HG02938 (cell line): ENCODE data around the gene RPLP1.

Experiments
- ATAC-seq: cut with Tn5 transposase; IDR thresholded peaks from one replicate; pipeline ENCODE4 v1.9.1; 2021; ENCODE audit warnings: mild to moderate bottlenecking, moderate library complexity; ENCODE audit not compliant: unreplicated experiment

RPLP1 gene

DNA sequence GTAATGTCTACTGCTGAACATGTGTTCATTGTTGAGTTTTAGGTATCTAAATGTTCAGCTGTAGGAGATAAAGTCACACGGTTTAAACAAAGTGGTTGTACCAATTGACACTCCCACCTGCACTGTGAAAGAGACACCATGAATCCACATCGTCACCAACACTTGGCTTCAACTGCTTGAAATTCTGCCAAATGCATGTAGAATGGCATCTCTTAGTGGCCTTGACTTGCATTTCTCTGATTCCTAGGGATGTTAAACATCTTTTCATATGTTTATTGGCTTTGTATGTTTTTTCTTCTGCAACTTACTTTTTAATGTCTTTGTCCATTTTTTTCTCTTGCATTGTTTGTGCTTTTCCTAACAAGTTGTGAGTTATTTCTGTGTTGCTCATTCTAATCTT lies 43.4 kb downstream of the RPLP1 start:
- ATAC-seq = no peak

DNA sequence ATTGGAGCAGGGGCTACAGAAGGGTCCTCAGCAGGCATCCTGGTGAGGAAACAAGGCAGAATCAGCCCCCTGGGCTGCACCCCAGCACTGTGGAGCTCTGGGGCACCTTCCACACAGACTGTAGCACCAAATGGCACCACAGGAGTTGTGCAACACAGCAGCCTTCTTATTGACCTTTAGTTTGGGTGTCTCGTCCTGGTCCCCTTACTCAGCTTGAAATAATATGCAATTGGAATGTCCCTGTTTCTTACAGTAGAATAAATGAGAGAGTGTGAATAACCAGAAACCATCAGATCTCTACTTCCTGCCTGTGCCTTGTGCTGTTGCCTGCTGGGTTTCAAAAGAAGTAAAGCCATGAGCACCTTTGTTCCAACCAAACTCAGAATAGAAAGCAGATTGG lies 44.5 kb downstream of the RPLP1 start:
- no peak for ATAC-seq

DNA sequence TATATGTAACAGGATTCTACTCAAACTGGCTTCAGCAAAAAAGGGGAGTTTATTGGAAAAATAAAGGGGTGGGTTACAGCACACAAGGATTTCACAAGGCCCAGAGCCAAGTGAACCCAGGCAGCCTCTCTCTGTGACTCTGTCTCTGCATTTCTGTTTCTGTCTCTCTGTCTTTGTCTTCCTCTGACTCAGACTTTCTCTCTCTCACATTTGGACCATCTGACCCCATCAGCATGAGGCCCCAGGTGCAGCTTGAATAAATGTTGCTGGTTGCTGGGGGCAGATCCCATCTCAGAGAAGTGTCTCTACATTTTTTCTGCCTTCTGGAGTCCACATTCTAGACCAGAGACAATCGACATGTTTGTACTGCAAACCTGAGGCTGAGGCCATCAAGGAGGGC lies 45.0 kb downstream of the RPLP1 start:
- no peak for ATAC-seq

DNA sequence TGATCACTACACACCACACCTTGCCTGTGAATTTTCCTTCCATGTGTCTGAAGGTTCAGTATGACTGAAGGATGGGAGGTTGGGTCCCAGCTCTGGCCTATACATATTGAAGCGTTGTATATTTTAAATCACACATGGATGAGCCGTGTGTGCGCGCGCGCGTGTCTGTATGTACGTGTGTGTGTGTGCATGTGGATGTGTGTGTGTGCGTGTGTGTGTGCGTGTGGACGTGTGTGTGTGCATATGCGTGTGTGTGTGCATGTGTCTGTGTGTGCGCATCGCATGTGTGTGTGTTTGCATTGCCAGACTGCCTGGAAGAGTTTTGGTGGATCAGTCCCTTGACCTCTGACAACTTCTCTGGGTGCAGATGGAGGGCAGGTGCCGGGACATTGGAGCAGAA lies 45.7 kb downstream of the RPLP1 start:
- ATAC-seq = no peak

DNA sequence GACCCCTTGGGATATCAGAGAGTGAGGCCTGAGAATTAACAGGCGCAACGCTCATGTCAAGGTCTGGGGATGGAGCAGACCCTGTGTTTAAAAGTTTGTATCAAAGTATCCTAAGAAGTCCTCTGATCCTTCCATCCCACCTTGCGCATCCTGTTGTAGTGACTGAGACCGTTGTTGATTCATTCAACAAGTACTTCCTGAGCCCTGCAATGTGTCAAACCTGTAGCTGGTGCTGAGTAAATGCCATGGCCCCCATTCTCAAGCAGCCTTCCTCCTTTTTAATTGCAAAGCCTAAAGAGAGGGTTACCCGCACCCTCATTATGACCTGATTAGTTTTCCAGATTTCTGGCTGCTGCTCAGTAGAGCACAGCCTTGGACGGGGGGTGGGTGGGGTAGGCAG lies 46.4 kb downstream of the RPLP1 start:
- ATAC-seq = no peak

DNA sequence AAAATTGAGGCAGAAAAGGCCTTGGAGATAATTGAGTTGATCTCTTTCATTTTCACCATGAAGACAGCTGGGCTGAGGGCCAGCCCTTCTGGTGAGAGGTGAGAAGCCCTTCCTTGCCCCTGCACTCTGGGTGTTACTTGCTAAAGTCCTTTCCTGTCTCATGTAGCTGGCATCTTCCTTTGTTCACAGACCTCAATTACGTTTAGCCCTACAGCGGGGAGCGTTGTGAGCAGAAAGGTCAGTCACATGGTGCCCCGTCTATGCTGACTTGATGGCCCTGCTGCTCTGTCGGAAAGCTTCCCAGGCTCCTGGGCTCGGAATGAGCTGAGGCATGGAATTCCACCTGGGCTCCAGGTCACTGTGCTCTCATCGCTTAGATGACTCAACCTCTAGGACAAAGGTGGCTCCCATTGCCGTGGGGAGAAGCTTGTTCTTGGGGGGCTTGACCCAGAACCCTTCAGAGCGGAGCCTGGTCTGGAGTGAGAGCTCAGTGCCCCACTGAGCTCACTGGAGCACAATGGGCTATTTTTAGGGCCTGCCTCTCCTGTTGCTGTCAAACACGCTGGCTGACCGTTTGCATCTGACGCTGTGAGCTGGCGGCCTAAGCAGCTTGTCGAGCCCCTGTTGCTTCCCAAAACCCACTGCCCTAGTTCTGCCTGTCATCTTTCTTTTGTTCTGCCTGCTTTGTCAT lies 47.0 kb downstream of the RPLP1 start:
- ATAC-seq = no peak

DNA sequence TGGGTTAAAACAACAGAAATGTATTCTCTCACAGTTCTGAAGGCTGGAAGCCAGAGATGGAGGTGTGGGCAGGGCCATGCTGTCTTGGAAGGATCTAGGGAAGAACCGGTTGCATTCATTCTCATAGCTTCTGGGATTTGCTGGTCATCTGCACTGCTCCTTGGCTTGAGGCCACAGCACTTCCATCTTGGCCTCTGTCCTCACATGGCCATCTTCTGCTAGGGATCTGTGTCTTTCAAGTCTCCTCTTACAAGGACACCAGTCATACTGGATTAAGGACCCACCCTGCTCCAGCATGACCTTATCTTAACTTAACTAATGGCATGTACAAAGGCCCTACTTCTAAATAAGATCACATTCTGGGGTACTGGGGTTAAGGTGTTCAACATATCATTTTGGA lies 47.7 kb downstream of the RPLP1 start:
- no peak for ATAC-seq

DNA sequence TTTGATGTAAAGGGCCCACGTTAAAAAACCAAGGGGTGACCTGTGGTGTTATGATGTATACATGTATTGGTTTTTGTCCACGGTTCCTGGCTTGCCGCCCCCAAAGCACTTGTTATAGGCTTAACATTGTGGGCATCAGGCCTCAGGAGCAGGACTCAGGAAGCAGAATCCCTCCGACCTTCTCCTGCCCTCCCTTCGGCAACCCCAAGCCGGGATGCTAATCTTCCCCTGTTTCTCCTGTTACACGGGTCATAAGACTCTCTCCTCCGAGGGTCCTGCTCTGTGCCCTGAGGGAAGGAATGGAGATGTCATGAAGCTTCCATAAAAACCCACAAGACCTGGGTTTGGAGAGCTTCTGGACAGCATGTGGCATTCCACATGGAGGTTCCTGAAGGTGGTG lies 48.8 kb downstream of the RPLP1 start:
- ATAC-seq = no peak

DNA sequence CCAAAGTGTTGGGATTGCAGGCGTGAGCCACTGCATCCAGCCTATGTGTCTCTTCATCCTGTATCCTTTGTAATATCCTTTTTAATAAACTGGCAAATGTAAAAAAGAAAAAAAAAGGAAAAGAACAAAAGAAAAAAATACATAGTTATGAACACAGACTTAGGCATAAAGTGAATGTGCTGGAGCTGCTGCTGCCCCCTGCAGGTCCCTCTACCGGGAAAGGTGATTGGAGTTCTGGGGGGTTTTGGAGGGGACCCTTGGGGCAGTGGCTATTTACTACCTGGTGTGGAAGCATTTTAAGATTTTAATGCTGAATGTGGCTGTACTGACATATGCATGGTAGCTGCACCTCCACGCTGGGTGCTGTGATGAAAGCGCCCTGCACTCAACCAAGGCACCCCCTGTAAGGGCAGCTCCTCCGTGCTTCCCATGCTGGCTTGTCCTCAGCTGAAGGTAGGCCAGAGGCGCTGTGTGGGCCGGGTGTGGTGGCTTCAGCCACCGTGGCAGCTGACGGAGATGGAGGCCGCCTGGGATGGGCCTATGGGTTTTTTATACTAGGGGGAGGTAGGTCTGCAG lies 49.9 kb downstream of the RPLP1 start:
- ATAC-seq = no peak

DNA sequence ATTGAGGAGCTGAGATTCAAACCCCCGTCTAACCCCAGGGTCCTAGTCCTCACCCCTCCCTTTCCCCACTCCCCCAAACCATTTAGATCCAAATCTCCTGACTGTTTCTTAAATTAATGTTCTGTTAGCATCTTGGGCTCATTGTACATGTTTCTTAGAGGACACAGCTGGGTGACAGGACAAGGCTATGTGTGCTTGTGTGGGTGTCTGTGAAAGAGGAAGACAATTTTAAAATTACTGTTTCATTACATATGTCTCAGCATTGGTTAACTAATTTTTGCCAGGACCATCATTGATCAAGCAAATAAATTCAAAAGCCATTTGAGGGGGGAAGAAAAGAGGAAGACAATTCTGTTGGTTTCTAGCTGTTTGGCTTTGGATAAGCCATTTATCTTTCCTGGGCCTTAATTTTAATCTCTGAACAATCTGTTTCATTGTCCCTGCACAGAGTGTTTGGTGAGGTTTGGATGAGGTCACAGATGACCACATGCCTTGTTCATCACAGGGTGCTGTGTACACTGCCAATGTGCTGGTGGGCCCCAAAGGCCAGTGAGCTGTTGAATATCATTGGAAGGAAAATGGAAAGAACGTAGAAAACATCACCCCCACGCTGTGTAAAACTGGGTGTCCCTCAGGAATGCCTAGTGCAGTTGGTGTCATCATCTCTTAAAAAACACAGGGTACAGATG lies 51.9 kb downstream of the RPLP1 start:
- ATAC-seq = no peak
